IPS DF 4.7 (cell line): ENCODE results near the gene GRAMD4.

Source experiments
- DNase-seq: peaks from one replicate; pipeline ENCODE4 v3.0.0-alpha.2; 2013; ENCODE audit warnings: low spot score; ENCODE audit errors: extremely low read depth

GRAMD4 gene

GRCh38 chr22:46583571-46583970 lies 36.6 kb upstream of the GRAMD4 start:
- DNase-seq, result no peak

- DNase-seq, result no peak
Observed at GRCh38 chr22:46584081-46584921, 35.9 kb upstream of the GRAMD4 start.

DNA sequence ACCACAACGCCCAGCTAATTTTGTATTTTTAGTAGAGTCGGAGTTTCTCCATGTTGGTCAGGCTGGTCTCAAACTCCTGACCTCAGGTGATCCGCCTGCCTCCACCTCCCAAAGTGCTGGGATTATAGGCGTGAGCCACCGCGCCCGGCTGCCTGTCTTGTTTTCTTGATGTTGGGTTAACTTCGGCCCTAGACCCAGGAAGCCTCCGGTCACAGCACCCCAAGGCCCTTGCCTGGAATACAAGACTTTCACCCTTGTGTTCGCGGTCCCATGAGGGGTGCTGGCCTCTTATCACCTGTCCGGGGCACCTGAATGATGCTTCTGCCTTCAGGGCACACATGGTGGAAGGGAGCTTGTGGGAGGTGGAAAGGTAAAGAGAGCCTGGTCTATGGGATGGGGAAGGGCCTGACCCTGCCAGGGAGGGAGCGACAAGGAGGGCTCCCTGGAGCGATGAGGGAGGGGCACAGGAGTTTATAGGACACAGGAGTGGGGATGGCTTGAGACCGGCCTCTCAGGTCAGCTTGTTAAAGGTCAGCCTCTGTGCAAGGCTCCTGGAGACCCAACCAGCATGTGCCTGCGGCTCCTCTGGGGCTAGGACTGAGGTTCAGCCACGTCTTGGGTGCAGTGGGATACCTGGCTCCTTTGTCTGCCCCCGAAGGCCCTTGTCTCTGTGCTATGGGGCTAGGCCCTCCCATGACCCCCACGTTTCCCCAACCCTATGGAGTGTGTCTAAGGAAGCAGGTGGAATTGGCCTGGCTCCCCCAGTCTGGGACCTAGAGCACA lies 34.7 kb upstream of the GRAMD4 start:
- DNase-seq, result no peak

DNA sequence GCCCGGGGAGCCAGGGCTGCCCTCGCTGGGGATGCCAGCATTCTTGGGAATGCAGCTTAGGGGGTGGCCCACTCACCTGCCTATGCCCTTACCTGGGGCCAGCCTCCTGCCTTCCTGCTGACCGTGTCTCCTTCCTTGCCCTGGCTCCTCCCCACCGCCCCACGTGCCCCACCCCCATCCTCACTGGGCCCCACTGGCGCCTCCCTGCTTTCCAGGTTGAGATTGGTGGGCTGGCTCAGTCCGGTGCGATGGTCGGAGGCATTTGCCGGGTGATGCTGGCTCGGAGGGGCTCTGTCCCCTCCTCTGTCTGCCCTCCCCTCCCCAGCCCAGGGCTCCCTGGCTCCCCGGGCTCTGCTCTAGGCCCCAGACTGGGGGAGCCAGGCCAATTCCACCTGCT lies 34.1 kb upstream of the GRAMD4 start:
- DNase-seq, result no peak

- no peak for DNase-seq
Observed at GRCh38 chr22:46586531-46587011, 33.6 kb upstream of the GRAMD4 start.

DNA sequence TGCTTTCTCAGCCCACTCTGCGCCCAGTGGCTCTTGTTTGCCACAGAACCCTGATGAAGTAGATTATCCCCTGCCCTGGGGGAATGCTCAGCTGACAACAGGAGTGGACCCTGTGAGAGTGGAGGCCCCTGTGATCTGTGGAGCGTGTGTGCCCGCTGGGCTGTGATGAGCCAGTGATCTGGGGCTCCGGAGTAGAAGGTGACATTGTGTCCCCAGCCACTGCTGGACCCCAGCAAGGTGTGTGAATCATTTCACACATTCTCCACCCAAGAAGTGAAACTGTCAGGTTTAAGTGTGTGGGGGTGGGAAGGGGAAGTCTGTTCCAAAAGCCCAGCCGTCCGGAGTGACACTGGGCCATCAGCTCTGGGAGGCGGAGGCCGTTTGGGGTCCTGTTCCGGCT lies 33.1 kb upstream of the GRAMD4 start:
- DNase-seq, result no peak

DNA sequence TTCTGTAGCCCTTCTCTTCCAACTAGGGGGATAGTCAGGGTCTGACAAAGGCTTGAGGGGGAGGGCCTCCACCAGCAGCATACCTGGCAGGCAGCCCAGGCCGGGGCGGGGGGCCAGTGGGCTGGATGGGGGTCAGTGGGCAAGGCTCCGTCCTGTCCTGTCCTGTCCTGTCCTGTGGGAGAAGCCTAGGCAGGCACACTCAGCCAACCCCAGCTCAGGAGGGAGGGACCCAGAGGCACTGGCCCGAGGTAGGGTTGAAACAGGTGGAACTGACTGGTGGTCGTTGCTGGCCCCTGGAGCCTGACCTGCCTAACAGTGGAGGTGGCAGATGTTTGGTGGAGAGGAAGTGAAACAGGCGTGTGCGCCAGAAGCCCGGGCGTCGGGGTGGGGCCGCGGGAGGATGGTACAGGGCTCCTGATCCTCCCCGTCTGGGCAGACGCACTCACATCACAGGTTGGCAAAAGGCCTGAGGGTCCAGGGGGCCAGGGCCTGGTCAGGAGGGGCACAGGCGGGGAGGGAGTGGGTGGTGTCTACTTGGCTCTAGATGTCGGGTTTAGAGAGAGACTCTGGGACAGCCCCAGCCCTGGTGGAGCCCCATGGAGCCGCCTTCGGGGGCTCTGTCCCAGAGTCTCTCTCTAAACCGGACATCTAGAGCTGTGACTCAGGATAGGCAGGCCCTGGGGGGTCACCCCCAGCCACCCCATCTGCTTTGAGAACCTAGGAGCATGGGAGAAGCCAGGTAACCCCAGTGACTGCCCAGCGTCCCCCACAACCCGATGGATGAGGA lies 32.5 kb upstream of the GRAMD4 start:
- DNase-seq, result no peak

DNA sequence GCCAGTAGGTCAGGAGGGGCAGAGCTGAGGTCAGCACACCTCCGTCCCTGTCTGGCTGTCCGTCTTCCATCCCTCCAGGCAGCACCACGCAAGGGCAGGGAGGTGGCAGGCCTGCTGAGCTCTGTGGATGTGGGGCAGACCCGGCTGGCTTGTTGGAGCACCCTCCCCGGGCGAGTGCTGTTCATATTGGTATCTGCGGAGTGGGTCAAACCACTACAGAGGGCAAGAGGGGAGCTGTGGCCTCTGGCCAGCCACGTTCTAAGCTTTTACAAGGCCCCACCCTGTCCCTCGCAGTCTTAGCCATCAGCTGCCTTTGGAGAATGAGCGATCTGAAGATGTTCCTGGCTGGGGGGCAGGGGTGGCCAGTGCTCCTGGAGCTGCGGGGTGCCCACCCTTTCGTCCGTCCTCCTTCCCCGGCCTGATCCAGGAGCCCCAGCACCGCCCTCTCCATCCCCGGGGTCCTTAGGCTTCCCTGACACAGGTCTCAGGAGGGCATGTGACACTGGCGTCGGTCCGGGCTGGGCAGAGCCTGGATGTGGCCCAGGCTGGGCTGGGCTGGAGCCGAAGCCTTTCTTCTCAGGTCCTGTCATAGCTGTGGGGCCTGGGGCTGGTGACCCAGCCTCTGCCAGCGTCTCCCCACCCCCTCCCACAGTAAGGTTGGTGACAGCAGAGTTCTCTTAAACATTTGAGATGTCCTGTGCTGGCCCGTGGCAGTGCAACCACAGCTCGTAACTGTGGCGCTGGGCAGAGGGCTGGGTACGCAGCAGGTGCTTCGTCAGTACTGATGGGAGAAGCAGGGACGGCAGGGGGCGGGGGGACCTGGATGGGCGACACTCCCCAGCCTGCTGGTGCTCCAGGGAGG lies 31.7 kb upstream of the GRAMD4 start:
- DNase-seq, result no peak

DNA sequence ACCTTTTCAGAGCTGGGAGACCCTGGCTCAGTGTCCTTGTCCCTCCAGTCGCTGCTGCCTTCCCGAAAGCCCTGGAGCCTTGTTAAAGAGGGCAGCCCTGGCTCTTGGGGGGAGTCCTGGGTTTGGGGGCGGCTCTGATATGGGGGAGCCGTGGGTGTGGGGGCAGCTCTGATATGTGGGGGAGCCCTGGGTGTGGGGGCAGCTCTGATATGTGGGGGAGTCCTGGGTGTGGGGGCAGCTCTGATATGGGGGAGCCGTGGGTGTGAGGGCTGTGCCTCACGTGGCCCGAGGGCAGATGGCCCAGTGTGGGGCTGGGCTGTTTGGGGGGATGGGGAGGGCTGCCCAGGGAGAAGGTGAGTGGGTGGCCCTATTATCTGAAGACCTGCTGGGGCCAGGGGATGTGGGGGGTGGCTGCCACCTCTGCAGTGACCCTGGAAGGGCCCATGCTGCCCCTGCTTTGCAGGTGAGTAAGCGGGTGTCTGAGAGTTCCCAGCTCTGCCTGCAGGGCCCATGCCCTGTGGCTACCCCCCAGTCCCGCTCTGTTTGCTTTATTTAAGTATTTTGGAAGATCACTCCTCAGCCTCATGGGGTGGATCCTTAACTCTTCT lies 30.9 kb upstream of the GRAMD4 start:
- DNase-seq, result no peak

GRCh38 chr22:46589871-46590271 lies 30.3 kb upstream of the GRAMD4 start:
- DNase-seq, result no peak

DNA sequence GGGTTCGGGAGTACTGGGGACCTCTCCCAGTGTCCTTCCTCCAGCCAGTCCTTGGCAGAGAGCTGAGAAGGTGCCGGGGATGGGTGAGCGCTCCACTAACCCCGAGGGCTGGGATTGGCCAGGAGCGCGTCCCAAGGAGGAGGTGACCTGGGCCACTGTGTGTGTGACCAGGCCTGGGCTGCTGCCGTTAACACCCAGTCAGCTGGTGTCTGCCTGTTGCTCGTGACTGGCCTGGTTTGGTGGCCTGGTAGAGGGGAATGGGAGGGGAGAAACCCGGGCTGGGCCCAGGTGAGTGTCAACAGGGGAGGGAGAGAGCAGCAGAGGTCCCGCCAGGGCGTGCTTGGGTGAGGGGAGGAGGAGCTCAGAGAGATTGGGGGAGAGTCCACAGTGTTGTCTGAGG lies 29.9 kb upstream of the GRAMD4 start:
- no peak for DNase-seq

DNA sequence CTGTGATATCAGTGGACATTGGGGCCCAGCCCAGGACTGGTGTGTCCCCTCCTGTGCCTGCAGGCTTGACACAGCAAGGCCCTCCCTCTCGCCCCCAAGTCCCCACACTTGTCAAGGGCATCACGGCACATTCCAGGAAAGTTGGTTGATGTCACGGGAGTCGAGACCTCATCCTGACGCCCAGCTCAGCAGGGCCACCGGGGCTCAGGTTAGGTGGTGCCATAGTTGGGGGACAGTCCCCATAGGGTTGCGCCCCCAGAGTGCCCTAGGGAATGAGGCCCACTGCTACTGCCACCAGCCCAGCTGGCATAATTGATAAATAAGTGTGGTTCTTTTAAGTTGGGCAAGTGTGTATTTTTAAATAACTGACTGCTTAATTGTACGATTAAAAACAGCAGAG lies 28.3 kb upstream of the GRAMD4 start:
- no peak for DNase-seq

DNA sequence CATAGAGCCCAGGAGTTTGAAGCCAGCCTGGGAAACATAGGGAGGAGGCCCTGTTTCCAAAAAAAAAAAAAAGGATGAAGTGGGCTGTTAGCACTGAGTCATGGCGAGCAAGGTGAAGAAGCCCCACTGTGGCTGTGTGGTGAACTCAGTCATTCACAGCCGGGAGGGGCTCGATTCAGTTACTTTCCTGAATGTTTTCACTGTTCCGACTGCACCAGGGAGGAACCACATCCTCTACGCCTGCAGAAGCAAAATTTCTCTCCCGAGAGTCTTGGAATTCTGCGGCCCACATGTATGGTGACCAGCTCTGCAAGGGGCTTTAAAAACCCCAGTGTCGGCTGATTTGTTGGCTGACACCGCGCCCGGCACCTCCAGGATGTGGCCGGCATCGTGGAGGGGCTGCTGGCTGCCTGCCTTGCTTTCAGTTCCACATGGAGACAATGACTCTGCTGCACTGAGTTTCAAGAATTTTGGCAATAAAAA lies 27.8 kb upstream of the GRAMD4 start:
- DNase-seq, result no peak

- DNase-seq, result no peak
Observed at GRCh38 chr22:46593211-46593681, 26.9 kb upstream of the GRAMD4 start.

- no peak for DNase-seq
Observed at GRCh38 chr22:46593996-46594946, 25.9 kb upstream of the GRAMD4 start.

DNA sequence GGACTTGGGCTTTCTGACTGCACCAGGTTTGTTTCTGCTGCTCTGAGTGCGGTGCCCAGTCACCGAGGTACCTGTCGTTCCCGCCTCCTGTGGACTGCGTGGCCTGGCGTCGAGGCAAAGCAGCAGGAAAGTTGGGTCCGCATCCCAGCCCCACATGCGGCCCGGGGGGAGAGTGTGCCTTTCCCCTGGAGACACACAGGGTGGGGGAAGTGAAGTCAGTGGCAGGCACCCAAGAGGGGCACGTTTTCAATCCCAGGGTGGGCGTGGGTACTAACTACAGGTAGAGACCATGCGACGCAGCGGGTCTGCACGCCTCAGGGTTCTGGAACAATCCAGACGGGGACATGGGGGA lies 25.3 kb upstream of the GRAMD4 start:
- no peak for DNase-seq

- DNase-seq, result no peak
Observed at GRCh38 chr22:46595545-46595944, 24.6 kb upstream of the GRAMD4 start.

GRCh38 chr22:46596032-46596441 lies 24.1 kb upstream of the GRAMD4 start:
- DNase-seq, result no peak

DNA sequence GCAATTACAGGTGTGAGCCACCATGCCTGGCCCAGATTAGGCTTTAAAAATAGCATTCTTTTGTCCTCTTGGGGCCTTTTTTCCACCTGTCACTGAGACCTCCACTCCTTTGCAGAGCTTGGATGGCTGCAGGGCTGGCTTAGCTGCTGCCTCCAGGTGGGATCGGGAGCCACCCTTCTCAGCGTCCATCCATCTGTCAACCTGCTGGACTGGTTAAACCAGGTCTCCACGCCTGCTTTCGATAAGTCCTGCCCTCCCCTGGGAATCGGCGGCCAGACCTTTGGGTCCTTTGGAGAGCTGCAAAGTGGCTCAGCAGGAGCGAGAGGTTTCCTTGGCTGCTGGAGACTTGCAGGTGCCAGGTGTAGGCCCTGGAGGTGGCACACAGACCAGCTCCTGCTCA lies 23.4 kb upstream of the GRAMD4 start:
- DNase-seq, result no peak
